Heart right ventricle (tissue), 16 donors: ENCODE results near the gene C1QTNF1. TPM values are rescaled to one million over a fixed set of nuclear protein-coding genes. Genes with fewer than 3 reads are reported as not detected.

Experiments
- ATAC-seq, 8 donors: fragments of 200-7000 bp; cut with Tn5 transposase; one replicate each; pipeline ENCODE4 v1.9.1; 2020; ENCODE audit warnings: mild to moderate bottlenecking in 8 of 8, moderate library complexity in 8 of 8, moderate number of reproducible peaks in 1 of 8
- DNase-seq, 2 donors: peaks; one replicate each; pipeline ENCODE4 v3.0.0-alpha.2; 2020
- H3K27ac ChIP-seq, 10 donors: fragments of 200-600 bp; sonication (generic) in 2 of 10; one replicate each; pipeline versions ENCODE4 v1.5.0 to v1.8.0; 2020 to 2022; ENCODE audit warnings: mild to moderate bottlenecking in 3 of 10
- H3K27me3 ChIP-seq, 7 donors: fragments of 200-600 bp; one replicate each; pipeline ENCODE4 v1.8.0; 2021 to 2022; ENCODE audit warnings: mild to moderate bottlenecking in 2 of 7
- H3K36me3 ChIP-seq, 9 donors: fragments of 200-600 bp; sonication (generic) in 1 of 9; one replicate each; pipeline versions ENCODE4 v1.5.0 to v1.8.0; 2020 to 2022; ENCODE audit warnings: mild to moderate bottlenecking in 2 of 9
- H3K4me1 ChIP-seq, 9 donors: fragments of 200-600 bp; sonication (generic) in 1 of 9; one replicate each; pipeline versions ENCODE4 v1.5.0 to v1.8.0; 2020 to 2022; ENCODE audit warnings: mild to moderate bottlenecking in 4 of 9
- H3K4me3 ChIP-seq, 10 donors: fragments of 200-600 bp; sonication (generic) in 2 of 10; one replicate each; pipeline versions ENCODE4 v1.5.0 to v1.8.0; 2020 to 2022; ENCODE audit warnings: mild to moderate bottlenecking in 7 of 10, moderate library complexity in 2 of 10
- H3K9me3 ChIP-seq, 11 donors: fragments of 200-600 bp in 10 of 11; sonication (generic) in 2 of 11; one replicate each; pipeline versions ENCODE4 v1.5.0 to v1.8.0; 2013 to 2022; ENCODE audit warnings: mild to moderate bottlenecking in 2 of 11, control low read depth in 1 of 11, moderate library complexity in 1 of 11
- WGBS, 2 donors: extraction: QIAGEN DNeasy Blood & Tissue Kit; methylation state at CpG; one replicate each; pipeline ENCODE4 v1.1.7; 2013; ENCODE audit warnings: inconsistent platforms in 1 of 2; 5-methylcytosine and 5-hydroxymethylcytosine counted together
- intact Hi-C, 10 donors: fragments of 100-400 bp; cut with DNase I; formaldehyde crosslinking; loops; one replicate each; pipeline versions ENCODE4 v1.11.1 to v1.14.2; 2022
- polyA plus RNA-seq, 2 donors: library from polyadenylated mRNA; stranded (reverse); fragments of 200-250 nt; gene quantifications; one replicate each; pipeline ENCODE4 v1.2.3, GENCODE V29; 2013
- total RNA-seq, 10 donors: library from RNA; stranded (reverse); fragmentation: NEBNext Ultra II Directional in 3 of 10; extraction: Animal tissue kit (Norgen Biotek cat#: 25700) in 3 of 10; gene quantifications; one replicate each; pipeline versions ENCODE4 v1.2.1 to v1.2.4, GENCODE V29; 2021 to 2023
- TF ChIP-seq, protein P1 (sequence below), 9 donors: fragments of 200-600 bp; sonication (generic) in 2 of 9; IDR thresholded peaks; one replicate each; pipeline versions ENCODE4 v1.5.0 to v1.8.0; 2021 to 2022; ENCODE audit warnings: antibody characterized with exemption in 9 of 9, mild to moderate bottlenecking in 5 of 9, moderate library complexity in 1 of 9
- donor health status: Arrhythmogenic right ventricular cardiomyopathy.
- donor health status: ischemic (EF 13 %, LVEDD 7.1; RV severe dilation, severe dysfunction).
- donor health status: healthy with polysubstance abuse.
- donor health status: DM: no; HTN: yes; CAD: no.
- donor health status: DM: no; HTN: no; CAD: no.
- donor health status: ischemic (EF 25% LVEDD 6.9; RV normal size, moderate dysfunction).
- donor health status: ischemic (EF 25% LVEDD 5.7; RV mildly dilated, moderate dysfunction).
- donor health status: healthy.
- donor health status: DM: yes; HTN: yes; CAD: no.
- donor health status: Ischemic cardiomyopathy.
- donor health status: ischemic (EF 35%, LVEDD 5.7; RV mildly dilated, moderate dysfunction).
- donor health status: nonischemic (EF 11% LVEDD 7.7; RV severe dilation, severe dysfunction).
- donor health status: DM: yes; HTN: yes; CAD: no.
- donor health status: PGD.
- donor health status: ischemic (EF 29% LVEDD 5.4; RV normal size, mild dysfunction).
- donor health status: nonischemic (EF 23%, LVEDD 6.1; RV moderate dilation, normal function).

Gene C1QTNF1
- total and polyA plus RNA-seq, 12 donors: 29.3 to 685 (median 67.3) TPM

DNA sequence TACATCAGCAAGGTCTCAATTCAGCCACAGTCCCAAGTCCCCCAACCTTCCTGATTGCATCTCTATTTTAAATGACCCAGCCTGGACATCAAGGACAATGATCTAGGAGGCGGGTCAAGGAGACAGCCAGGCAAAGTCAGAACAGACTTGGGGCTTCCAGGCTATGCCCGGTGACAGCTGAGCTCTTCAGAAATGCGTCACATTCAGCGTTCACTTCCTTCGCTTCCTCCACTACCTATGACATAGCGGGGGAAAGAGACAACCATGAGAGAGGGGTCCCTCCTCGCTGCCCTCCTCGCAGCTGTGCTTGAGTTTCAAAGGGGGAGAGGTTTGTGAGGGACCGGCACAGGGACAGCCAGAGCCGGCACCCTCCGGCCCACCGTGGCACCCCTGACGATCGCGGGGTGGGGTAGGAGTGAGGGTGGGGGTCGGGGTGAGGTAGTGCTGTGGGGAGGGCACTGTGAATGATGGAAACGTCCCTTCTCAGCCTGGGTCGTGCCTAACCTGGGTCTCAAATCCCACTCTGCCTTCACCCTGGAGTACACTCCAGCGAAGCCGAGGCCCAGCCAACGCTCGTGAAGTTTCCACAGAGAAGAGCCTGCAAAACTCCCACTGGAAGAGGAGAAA lies 31.9 kb upstream of the C1QTNF1 start:
- TF ChIP-seq, protein P1, sequence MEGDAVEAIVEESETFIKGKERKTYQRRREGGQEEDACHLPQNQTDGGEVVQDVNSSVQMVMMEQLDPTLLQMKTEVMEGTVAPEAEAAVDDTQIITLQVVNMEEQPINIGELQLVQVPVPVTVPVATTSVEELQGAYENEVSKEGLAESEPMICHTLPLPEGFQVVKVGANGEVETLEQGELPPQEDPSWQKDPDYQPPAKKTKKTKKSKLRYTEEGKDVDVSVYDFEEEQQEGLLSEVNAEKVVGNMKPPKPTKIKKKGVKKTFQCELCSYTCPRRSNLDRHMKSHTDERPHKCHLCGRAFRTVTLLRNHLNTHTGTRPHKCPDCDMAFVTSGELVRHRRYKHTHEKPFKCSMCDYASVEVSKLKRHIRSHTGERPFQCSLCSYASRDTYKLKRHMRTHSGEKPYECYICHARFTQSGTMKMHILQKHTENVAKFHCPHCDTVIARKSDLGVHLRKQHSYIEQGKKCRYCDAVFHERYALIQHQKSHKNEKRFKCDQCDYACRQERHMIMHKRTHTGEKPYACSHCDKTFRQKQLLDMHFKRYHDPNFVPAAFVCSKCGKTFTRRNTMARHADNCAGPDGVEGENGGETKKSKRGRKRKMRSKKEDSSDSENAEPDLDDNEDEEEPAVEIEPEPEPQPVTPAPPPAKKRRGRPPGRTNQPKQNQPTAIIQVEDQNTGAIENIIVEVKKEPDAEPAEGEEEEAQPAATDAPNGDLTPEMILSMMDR (IDR thresholded peaks at IDR 0.05): no peak
- H3K36me3 ChIP-seq: peaks cover 0 to 78% (median 14%) of the 10 kb centered on the region in 9 donors
- no peaks in the 10 kb centered on the region for H3K9me3 ChIP-seq
- H3K4me3 ChIP-seq: no peak overlapping the region
- DNase-seq: peak in 1 of 2 donors; percentile 3
- 93% methylated on average over 22 of the region's 22 CpGs for WGBS, 2 donors
- ATAC-seq: no peak
- intact Hi-C loops: loop anchor here in 2 of 10 donors (10.0 kb wide), 2 partner anchors 53 to 403 kb away; no protein-coding TSS in a partner anchor
- H3K27me3 ChIP-seq: no peaks in the 10 kb centered on the region
- no peak overlapping the region for H3K27ac ChIP-seq
- peaks cover 0 to 41% (median 23%) of the 10 kb centered on the region in 9 donors for H3K4me1 ChIP-seq

DNA sequence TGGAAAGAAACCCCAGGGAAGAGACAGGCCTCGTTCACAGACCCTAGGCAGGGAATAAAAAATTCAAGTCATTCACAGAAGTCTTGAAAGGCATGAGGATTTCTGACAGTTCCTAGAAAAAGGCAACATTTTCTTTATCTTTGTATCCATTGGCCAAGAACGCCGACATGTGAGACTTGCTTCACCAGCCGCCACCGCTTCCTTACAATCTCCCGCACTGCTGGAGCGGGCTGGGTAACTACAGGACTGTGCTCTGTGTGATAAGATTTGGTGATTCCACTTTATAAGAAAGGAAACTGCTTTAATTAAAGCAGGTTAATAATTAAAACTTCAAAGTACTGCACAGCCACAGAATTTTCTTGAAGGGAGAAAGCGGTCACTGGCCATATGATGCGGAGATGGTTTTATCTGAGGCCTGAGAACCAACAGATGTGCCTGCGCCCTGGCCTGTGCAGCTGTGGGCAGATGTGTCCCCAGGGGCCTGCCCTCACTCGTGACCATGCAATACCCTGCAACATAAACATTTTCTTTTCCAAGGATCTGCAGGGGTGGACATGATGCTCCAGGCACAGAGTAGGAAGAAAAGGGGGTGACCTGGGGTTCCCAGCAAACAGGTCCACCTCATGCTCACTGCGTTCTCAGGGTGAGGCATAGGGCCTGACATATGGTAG lies 31.3 kb upstream of the C1QTNF1 start:
- H3K36me3 ChIP-seq: peaks cover 0 to 85% (median 20%) of the 10 kb centered on the region in 9 donors
- DNase-seq (peak in 1 of 2 donors; percentile 3), ATAC-seq (no peak)
- H3K27me3 ChIP-seq: no peaks in the 10 kb centered on the region
- WGBS, 2 donors: 73 to 87% methylated on average over 12 of the region's 12 CpGs
- TF ChIP-seq, protein P1 (IDR thresholded peaks at IDR 0.05): no peak
- peaks cover 0 to 35% (median 17%) of the 10 kb centered on the region in 9 donors for H3K4me1 ChIP-seq
- H3K9me3 ChIP-seq: no peaks in the 10 kb centered on the region
- intact Hi-C loops: loop anchor here in 2 of 10 donors (10.0 kb wide), 2 partner anchors 52 to 402 kb away; no protein-coding TSS in a partner anchor
- H3K4me3 ChIP-seq: no peak overlapping the region
- peak overlapping the region in 1 of 10 donors; percentile 3 for H3K27ac ChIP-seq

DNA sequence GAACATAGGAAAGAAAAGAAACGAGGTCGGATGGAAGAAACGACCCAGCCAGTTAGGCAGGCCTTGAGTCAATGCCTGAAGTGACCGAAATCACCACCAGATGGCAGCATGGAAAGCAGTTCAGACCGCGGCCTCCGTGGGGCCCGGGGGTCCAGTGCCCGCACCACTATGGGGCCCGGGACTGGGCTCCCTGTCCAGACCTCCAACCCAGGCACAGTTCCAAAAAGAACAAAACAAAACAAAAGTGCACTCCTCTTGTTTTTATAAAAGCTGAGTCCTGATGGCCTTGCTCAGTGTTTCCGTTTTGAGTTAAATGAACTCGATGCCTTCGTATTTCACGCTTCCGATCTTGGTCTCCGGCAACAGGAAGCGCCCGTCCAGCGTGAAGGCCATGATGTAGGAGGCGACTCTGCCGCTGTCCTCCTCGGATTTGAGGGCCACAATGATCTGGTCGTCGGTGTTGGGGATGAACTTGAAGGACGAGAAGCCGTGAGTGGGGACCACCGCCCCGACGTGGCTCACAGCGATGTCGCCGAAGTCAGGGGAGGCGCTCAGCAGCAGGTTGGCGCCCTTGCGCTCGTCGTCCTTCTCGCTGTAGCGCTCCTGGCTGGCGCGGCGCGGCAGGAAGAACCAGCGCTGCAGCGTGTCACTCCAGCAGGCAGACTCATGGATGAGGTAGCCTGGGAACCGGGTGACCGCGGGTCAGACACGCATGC lies 30.6 kb upstream of the C1QTNF1 start:
- intact Hi-C loops: loop anchor here in 2 of 10 donors (10.0 kb wide), 2 partner anchors 51 to 401 kb away; no protein-coding TSS in a partner anchor
- WGBS, 2 donors: 75 to 77% methylated on average over 49 of the region's 49 CpGs
- TF ChIP-seq, protein P1 (IDR thresholded peaks at IDR 0.05): peak; percentile 62 to 88 (median 78)
- no peaks in the 10 kb centered on the region for H3K9me3 ChIP-seq
- peak in 6 of 8 donors; percentile 43 to 59 (median 50) for ATAC-seq
- H3K4me1 ChIP-seq: peaks cover 4 to 35% (median 15%) of the 10 kb centered on the region in 9 donors
- H3K36me3 ChIP-seq: peaks cover 0 to 92% (median 20%) of the 10 kb centered on the region in 9 donors
- no peaks in the 10 kb centered on the region for H3K27me3 ChIP-seq
- H3K4me3 ChIP-seq: no peak overlapping the region
- DNase-seq: peak; percentile 36 to 53
- H3K27ac ChIP-seq: peak overlapping the region in 2 of 10 donors; percentile 3 to 35
